HG02943 (cell line): Measurements from ENCODE around the gene PRKG1.
A peak's percentile ranks its signal among the peaks of the same experiment; 100 is the strongest.
"Not testable (repeated sequence)": the region's sequence is repeated elsewhere in the genome, so short reads cannot be mapped to it uniquely, and the experiment has no call there.

ENCODE experiments used
- ATAC-seq: cut with Tn5 transposase; IDR thresholded peaks from one replicate; pipeline ENCODE4 v1.9.1; 2021; ENCODE audit warnings: mild to moderate bottlenecking, low read depth, moderate library complexity; ENCODE audit not compliant: unreplicated experiment

Gene PRKG1

DNA sequence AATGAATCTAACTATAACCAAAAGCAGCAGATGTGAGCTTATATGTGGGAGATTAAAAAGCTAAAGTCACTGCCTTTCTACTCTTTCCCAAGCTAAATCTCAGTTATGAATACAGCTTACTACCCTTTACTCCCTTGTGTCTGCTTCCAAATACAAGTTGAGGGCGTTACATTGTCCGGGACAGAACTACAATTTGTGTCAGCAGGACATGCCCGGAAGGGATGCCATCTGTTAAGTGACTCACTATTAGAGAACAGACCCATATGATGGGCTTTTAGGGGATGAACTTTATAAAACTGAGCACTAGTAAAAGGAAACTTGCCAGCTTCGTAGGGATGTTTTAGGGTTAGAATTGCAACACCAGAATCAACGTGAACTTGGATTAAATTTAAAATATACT lies 924.8 kb downstream of the PRKG1 start:
- ATAC-seq: no peak

DNA sequence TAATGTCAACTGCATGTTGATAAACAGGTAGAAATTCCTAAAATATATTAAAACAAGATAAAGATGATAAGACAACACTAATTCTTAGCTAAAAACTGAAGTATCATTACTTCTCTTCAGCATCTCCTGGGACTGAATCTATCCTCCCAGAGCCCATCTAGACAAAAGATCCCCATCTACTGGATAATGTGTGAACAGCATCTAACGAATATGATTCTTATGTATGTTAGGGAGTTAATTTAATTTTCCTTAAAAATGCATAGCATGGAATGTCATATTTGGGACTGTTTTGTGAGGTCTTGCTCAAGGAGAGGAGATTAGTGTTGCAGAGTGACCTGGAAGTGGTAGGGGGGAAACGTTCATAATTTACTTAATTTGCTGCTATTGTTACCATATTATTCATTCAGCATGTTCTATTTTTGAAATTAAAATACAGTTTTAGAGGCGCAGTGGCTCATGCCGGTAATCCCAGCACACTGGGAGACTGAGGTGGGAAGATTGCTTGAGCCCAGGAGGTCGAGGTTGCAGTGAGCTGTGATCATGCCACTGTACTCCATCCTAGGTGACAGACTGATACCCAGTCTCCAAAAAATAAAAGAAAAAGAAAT lies 930.2 kb downstream of the PRKG1 start:
- peak; percentile 71 for ATAC-seq

DNA sequence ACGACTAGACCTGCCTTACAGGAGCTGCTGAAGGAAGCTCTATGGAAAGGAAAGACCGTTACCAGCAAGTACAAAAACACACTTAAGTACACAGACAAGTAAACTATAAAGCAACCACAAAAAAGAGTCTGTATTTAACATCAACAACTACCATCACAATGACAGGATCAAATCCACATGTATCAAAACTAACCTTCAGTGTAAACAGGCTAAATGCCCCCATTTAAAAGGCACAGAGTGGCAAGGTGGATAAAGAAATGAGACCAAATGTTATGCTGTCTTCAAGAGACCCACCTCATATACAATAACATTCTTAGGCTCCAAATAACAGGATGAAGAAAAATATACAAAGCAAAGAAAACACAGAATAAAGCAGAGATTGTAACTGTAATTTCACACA lies 932.8 kb downstream of the PRKG1 start:
- no peak for ATAC-seq

DNA sequence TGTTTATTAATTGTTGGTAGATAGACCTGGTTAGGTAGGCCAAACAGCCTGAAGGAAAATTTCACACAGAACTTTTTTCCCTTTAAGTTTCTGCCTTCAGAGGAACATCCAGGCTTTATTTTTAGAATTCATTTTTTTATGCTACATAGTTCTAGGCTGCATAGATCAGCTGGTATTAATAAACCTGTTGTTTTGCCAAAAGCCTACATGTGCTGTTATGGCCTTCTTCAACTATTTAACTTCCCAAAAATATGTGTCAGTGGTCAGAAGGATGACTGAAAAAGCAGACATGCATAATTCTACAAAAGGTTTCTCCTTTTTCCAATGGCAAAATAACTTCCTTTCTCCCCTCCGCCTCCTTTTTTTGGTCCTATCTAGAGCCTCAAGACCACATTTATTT lies 936.8 kb downstream of the PRKG1 start:
- no peak for ATAC-seq

DNA sequence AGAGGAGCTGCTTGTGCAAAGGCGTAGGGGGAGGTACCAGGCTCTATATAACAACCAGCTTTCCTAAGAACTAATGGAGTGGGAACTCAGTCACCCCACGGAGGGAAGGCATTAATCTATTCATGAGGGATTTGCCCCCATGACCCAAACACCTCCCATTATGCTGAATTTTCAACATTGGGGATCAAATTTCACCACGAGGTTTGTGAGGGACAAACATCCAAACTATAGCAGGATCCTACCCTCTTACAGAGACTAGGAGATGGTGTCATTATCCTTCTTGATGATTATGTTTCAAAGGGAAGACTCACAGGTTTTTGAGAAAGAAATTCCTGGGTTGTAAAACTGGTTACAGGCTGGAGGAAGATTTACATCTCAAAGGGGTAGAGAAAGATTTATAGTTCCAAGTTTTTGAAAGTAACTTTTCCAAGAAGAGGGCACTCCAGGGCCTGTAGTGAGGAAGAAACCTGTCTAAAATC lies 944.8 kb downstream of the PRKG1 start:
- no peak for ATAC-seq

DNA sequence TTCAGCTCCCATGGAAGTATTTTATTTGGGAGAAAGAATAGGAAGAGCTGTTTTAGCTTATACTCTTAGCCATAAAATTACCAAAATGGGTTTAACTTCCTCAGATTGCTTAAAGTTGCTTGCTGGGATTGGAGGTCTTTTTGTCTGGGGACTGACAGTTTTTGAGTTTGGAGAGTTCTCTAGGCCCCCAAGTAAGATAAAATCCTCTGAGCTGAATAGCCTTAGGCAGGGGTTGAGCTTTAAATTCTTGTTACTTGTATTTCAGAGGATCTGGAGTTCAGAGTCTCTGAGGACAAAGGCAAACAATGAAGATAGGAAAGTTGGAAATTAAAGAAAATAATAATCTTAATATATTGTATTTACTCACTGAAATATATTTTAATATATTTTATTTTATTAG lies 945.4 kb downstream of the PRKG1 start:
- no peak for ATAC-seq

DNA sequence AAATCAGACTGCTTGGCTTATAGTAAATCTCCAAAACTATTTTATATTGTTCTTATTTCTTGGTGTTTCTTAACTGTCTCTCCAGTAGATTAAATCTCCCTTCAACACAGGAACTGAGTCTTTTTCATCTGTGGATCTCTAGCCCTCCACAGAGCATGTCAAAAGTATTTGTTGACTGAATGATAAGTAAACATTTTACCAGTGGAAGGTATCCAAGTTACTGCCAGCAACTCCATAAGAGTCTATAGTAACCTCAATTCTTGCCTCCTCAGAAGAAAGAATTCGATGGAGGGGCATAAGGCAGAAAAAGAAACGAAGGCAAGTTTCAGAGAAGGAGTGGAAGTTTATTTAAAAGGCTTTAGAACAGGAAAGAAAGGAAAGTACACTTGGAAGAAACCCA lies 945.9 kb downstream of the PRKG1 start:
- no peak for ATAC-seq

DNA sequence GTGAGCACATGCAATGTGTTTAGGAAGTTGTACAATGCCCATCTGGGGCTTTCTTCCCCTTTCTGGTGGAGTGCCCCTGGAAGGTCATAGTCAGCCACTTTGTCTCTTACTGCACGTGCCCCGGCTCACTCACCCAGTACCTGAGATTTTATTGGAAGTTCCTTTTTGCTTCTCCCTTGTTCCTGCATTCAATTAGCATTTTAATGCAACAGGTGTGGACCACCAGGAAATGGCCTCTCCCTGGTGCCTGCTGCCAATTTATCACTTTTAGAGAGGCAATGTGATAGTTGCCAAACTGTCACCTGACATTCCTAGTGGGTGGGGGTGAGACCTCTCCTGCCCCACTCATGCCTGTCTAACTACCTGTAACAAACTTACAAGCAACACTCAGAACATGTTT lies 946.4 kb downstream of the PRKG1 start:
- no peak for ATAC-seq

DNA sequence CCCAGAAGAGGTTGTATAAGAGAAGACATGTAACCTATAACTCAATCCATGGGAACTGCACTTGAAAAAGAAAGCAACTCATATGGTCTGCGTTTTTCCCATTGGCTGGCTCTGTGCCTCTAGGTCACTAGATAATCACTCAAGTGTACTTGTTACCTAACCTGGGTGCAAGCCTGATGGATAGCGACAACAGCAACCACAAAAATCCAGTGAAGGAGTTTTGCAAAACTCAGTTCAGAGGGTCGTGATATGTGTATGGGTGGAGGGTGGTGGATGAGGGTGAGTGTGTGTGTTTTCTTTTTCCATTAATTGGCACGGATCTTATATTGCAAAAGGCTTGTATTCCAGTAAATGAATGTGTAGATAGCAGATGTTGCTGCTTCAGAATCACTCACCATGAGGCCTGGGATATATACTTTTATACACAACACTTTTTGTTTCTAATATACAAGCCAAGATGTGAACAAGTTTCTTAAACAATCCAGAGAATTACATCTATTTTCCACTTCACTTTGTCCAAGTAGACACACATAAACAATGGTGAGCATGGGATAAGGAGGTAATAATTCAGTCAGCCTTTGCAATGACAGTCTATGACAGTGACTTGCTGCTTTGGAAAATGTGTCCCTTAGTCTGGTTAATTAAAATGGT lies 952.9 kb downstream of the PRKG1 start:
- ATAC-seq: no peak

DNA sequence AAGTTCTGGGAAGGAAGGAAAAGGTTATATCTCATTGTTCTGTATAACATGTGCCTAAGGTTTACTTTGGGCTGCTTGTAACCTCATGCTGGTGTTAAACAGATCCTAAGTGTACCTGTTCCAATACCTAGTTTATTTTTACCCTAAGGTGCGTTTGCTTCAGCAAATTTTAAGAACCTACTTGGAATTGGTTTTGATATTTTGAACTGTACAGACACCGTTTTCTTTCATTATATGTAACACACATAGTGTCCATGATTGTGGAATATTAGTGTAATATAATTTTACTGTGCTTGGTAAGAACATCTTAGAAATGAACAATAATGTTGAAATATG lies 954.2 kb downstream of the PRKG1 start:
- no peak for ATAC-seq

DNA sequence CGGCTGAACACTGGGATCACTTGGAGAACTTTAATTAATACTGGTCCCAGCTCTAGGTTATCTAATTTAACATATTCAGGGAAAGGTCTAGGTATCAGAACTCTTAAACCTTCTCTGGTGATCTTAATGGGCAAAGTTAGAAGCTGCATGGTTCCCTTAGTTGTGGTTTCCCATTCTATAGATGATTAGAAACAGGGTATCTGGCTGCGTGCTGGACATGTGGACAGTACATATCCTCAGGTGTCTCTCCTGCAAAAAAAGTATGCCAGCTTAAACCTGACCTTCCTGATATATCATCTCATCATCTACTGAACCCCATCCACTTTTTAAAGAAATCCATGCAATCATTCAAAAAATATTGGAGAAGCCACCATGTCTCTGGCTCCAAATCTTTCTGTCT lies 955.3 kb downstream of the PRKG1 start:
- ATAC-seq: no peak

DNA sequence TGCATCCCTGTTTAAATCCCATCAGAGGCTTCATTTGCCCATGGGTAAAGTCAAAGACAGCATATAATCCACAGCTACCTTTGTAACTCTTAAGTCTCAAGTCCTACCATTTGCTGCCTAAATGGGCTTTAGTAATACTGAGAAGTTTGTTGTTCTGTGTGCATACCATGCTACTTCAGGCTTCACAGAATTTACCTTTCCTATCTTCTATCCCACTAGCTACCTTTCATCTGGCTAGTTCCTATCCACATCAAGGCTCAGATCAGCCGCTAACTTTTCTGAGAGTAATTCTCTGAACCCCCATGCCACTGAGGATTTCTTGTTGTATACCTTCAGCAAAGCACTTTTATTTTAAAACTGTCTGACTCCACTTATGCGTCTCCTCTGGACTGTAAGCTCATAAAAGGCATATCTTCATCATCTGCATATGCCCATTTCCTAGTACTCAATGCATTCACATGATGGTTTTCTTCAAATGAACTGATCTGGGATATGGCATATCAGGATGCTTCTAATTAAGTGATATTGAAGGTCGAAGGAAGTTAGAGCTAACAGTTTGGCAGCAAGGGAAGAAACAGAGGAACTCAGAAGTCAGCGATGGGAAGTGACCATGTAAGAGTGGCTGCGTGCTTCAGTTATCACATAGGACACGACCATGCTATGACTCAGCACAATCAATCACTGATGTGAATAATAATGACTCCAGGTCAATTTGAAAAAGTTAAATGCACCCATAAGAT lies 955.9 kb downstream of the PRKG1 start:
- no peak for ATAC-seq

DNA sequence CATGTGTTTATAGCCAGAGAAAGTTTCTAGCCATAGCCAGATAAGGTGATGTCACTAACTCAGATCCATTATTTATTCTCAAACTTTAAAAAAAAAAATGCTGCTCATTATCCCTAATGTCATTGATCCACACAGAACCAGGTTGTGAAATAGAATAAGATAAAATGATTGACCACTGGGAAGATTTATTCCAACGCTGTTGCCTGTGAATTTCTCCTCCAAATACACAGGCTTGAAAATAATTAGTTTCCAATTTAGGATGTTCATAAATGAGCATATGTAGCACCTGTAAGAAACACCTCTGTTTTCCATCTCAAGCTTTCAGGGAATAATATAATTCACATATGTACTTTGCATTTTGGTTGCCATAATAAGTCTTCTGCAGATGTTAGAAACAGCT lies 956.7 kb downstream of the PRKG1 start:
- no peak for ATAC-seq

DNA sequence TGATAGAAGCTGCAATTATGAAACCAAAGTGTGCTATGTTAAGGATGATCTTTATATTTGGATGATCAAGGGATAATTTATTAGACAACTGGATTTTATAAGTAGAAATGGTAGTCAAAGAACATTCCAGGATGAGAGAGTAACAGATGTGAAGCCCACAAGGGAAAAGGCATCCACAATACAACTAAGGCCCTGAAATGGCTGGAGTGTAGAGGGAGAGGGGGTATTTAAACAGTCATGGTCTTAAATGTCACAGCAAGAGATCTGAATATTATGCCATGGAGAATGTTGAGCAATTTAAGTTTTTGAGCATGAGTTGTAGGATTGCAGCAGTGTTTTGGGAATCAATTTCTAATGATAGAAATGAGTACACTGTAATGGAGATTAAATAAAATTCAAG lies 957.5 kb downstream of the PRKG1 start:
- ATAC-seq: no peak

DNA sequence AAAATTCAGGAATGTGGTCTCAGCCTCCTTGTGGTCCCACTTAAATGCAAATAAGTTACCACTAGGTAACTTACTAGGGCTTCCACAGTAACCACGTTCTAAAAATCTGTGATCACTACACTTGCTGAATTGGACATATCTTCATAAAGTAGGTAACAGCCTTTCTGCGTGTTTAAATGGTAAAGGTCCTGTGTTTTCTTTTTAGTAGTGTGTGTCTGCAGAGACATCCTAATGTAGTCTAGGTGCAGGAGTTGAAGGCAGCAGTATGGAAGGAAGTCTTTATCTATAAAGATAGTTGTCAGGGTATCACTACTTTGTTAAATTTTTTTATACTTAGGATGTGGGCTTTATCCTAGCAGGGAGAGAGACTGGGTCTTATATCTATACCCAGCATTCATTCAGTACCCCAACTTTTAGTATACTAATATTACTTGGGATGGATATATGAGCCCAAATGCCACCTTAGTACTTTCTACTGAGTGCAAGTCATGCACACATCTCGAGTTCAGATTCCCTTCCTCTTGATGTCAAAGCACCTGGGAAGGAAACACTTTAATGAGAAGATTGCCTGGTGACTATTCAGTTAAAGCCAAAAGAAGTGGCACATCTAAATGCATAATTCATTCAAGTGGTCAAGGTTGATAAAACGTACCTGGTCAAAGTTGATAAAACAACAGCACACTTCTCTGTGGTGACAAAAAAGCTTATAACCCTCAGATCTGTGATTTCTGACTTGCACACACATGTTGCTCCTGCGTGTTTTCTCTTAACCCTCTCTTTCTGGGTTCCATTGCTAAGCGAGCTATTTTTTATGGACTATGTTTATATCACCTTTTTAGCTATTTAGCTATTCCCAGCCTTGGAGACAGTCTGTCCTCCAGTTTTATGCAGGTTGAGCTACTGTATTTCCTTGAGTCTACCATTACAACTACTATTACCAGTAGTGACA lies 958.7 kb downstream of the PRKG1 start:
- ATAC-seq: no peak

DNA sequence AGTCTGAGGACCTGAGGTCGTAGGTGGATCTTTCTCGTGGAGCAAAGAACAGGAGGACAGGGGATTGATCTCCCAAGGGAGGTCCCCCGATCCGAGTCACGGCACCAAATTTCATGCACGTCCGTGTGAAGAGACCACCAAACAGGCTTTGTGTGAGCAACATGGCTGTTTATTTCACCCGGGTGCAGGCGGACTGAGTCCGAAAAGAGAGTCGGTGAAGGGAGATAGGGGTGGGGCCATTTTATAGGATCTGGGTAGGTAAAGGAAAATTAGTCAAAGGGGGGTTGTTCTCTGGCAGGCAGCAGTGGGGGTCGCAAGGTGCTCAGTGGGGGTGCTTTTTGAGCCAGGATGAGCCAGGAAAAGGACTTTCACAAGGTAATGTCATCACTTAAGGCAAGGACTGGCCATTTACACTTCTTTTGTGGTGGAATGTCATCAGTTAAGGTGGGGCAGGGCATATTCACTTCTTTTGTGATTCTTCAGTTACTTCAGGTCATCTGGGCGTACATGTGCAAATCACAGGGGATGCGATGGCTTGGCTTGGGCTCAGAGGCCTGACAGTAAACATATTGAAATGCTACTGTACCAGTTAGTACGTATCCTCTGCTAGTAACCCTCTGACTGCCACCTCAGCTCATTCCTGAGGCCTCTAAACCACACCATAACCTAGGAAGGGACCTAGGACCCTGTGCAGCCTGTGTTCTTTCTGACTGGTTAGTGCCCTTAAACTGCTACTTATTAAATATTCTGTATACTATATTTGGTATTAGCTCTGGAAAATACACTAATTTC lies 964.9 kb downstream of the PRKG1 start:
- not testable (repeated sequence) for ATAC-seq

DNA sequence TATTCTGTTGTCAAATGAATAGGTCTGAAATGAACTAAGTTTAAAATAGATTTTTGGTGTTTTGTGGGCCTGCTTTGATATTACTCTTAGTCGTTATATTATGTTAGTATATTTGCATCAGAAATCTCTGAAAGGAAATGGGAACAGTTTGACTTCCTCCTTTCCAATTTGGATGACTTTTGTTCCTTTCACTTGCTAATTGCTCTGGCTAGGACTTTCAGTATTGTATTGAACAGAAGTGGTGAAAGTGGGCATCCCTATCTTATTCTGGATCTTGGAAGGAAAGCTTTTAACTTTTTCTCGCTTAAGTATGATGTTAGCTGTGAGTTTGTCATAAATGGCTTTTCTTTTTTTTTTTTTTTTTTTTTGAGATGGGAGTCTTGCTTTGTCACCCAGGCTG lies 966.2 kb downstream of the PRKG1 start:
- no peak for ATAC-seq

DNA sequence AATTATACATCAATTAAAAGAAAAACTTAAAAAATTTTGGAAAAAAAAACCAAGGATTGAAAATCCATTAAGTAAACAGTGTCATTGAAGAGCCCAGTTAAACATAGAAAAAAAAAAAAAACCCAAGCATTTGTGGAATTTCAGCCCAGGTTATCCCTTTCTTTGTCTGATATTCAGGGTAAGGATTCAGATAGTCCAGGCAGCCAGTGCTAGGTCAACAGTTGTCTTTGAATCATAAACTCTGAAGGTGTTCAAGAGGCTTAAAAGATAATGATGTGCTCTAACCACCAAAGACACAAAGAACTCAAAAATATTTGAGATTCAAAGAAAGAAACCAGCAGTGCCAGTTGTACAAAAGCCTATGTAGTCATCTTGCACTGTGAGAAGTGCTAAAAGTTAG lies 969.5 kb downstream of the PRKG1 start:
- ATAC-seq: no peak

DNA sequence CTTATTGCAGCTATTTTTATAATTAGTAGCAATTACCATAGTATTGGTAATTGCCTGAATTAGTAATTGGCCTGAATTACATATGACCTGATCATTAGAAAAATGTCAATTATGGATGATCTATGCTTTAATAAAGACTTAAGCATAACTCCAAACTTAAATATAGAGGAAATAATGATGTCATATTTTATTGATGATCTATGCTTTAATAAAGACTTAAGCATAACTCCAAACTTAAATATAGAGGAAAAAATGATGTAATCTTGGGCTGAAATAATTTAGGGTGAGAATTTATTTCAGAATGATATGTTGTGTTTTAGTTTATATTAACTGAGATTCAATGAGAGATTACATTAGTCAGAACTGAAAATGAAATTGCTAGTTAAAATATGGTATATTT lies 973.8 kb downstream of the PRKG1 start:
- ATAC-seq: no peak

DNA sequence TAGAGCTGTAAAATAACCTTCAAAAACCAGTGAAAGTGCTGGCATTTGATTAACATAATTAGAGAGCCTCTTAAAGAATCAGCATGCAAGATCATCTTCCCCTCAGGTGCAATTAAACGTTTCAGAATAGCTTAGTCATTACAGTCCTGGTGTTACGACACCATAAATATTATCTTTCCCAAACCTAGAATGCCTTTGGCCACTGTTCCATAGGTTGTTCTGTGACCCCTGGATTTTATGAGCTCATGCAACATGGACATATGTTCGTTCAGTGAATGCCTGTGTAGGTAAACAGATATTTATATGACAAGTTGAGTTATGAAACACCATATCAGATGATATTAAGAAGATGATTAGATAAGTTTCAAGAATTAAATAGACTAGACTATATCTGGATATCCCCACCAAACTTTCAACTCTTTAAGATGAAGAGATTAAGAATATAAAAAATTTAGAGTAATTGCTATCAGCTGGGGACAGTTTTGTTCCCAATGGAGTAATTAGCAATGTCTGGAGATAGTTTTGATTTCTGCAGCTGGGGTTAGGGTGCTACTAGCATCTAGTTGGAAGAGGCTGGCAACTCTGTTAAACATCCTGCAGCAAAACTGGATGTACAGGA lies 976.3 kb downstream of the PRKG1 start:
- ATAC-seq: no peak
